ENCODE data around the gene SLC35C1. TPM values are rescaled to one million over a fixed set of nuclear protein-coding genes. Genes with fewer than 3 reads are reported as not detected.
"Not testable (repeated sequence)": the region's sequence is repeated elsewhere in the genome, so short reads cannot be mapped to it uniquely, and the experiment has no call there.

The SLC35C1 gene
- total and polyA plus RNA-seq, 2 experiments from 2014 or later: 6.8 to 11.0 TPM

- H3K27ac ChIP-seq (ENCODE audit: low read depth); H3K36me3 ChIP-seq (ENCODE audit: insufficient read depth); H3K36me3 Mint-ChIP-seq (ENCODE audit: low read depth); H3K79me2 ChIP-seq (replicated peaks; ENCODE audit: insufficient read depth); H3K4me2 ChIP-seq; H3K4me3 ChIP-seq; H3K4me1 Mint-ChIP-seq; DNase-seq (ENCODE audit: low spot score); H3F3A ChIP-seq (replicated peaks; ENCODE audit: low read depth); H3K9me2 ChIP-seq (ENCODE audit: insufficient read depth); H3K27ac Mint-ChIP-seq; H3K27me3 Mint-ChIP-seq (ENCODE audit: insufficient read depth, low read depth, poor library complexity); H3K4me1 ChIP-seq (ENCODE audit: insufficient read depth); ATAC-seq; H3K9me3 Mint-ChIP-seq; H3K27me3 ChIP-seq (ENCODE audit: insufficient read depth); H4K20me1 ChIP-seq (replicated peaks; ENCODE audit: insufficient read depth); H3K4me3 Mint-ChIP-seq: not testable (repeated sequence)
- peak overlapping the region; percentile 77; the same call in 1 of the 2 replicates for H2AFZ ChIP-seq
These were observed 35.3 kb downstream of the SLC35C1 start for GRCh38 chr11:45840251-45840650.

DNA sequence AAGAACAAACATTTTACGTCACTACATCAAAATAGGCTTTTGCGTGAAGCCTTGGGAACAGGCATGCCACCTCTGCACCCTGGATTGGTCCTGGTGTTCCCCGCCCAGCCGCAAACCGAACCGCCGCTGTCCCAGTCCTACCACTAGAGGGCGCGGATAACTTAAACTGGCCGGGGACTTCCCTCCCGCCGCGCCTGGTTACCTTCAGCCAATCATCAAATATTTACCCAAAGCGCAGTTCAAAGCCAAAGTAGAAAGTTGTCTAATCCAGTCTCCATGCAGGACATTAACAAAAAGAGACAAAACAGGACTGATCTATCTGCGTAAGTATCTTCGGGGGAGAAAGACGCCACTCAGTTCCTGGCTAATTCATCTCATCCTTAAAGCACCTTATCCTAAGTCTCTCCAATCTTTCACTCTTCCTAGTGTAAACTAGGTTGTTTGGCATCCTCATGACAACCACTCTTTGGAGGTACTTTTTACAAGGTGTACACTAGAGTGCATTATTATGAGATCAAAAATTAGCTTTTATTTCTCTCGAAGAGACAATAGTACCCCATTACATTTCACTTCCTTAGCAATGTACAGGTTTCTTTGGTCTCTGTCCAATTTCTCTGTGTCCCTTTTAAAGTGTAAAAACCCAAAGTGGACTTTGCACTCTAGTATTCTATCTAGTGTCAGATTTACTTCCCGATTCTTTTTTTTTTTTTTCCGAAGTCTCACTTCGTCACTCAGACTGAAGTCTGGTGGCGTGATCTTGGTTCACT, 38.4 kb downstream of the SLC35C1 start:
- H3K4me1 Mint-ChIP-seq: peaks cover 9% of the 10 kb centered on the region; the same call in 2 of the 3 replicates
- DNase-seq (ENCODE audit: low spot score) (peak; percentile 96), ATAC-seq (peak; percentile 15)
- Histone ChIP-seq H3K27ac (ENCODE audit: low read depth) (no peak overlapping the region), H3K4me3 (no peak overlapping the region), H3K4me2 (peak overlapping the region; percentile 39), H3K27me3 (ENCODE audit: insufficient read depth) (peaks cover 25% of the 10 kb centered on the region), H3K4me1 (ENCODE audit: insufficient read depth) (peaks cover 4% of the 10 kb centered on the region; the same call in 1 of the 2 replicates), H3K36me3 (ENCODE audit: insufficient read depth) (no peaks in the 10 kb centered on the region), H3F3A (replicated peaks; ENCODE audit: low read depth) (0 out of 2 replicates have a peak, but pooled peaks cover 5% of the 10 kb centered on the region), H4K20me1 (replicated peaks; ENCODE audit: insufficient read depth) (no peaks in the 10 kb centered on the region; the same call in 1 of the 2 replicates), H3K9me2 (ENCODE audit: insufficient read depth) (no peaks in the 10 kb centered on the region), H3K79me2 (replicated peaks; ENCODE audit: insufficient read depth) (no peaks in the 10 kb centered on the region), H2AFZ (peak overlapping the region; percentile 23; the same call in 1 of the 2 replicates)
- no peaks in the 10 kb centered on the region for H3K36me3 Mint-ChIP-seq (ENCODE audit: low read depth)
- no peak overlapping the region for H3K27ac Mint-ChIP-seq
- H3K27me3 Mint-ChIP-seq (ENCODE audit: insufficient read depth, low read depth, poor library complexity): peaks cover 17% of the 10 kb centered on the region
- no peaks in the 10 kb centered on the region for H3K9me3 Mint-ChIP-seq
- 0 out of 3 replicates have a peak overlapping the region, but pooled peaks have one; percentile 0 for H3K4me3 Mint-ChIP-seq
- TF ChIP-seq CREB1 (CRISPR knock-in tag; IDR thresholded peaks at IDR 0.05; ENCODE audit: low read depth): peak; percentile 44; the same call in 1 of the 2 replicates
- TF ChIP-seq CTCF (conservative IDR thresholded peaks at IDR 0.05; ENCODE audit: low read depth in 2 of 2): peak; percentile 90 to 95
- TF ChIP-seq, protein P1, sequence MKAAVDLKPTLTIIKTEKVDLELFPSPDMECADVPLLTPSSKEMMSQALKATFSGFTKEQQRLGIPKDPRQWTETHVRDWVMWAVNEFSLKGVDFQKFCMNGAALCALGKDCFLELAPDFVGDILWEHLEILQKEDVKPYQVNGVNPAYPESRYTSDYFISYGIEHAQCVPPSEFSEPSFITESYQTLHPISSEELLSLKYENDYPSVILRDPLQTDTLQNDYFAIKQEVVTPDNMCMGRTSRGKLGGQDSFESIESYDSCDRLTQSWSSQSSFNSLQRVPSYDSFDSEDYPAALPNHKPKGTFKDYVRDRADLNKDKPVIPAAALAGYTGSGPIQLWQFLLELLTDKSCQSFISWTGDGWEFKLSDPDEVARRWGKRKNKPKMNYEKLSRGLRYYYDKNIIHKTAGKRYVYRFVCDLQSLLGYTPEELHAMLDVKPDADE (IDR thresholded peaks at IDR 0.05): no peak

DNA sequence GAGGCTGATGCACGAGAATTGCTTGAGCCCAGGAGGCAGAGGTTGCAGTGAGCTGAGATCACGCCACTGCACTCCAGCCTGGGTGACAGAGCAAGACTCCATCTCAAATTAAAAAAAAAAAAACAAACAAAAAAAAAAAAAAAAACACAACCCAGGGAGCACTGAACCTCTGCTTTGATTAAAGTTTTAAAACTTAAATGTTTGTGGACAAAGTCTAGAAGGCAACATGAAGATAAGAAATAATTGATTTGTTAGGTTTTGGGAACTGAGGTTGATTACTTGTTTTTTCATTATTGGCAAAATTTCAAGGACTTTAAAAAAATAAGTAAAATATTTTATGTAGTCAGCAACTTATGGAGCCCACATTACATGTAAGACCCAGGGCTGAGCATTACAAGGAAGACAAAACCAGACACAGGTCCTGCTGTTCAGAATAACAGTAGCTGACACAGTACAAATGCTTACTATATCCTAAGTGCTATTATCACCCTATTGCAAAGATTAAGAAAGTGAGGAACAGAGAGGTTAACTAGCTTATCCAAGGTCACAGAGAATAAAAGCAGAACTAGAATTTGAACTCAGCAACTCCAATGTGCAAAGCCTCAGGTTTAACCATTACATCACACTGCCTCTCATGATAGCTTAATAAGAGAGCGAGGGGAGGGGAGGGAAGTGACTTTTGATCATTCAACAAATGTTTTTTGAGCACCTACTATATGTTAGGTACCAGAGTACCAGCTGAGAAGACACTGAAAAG, 40.1 kb downstream of the SLC35C1 start:
- Mint-ChIP-seq H3K36me3 (ENCODE audit: low read depth) (no peaks in the 10 kb centered on the region), H3K27ac (no peak overlapping the region), H3K4me1 (peaks cover 14% of the 10 kb centered on the region; the same call in 2 of the 3 replicates), H3K27me3 (ENCODE audit: insufficient read depth, low read depth, poor library complexity) (peaks cover 20% of the 10 kb centered on the region), H3K4me3 (no peak overlapping the region), H3K9me3 (no peaks in the 10 kb centered on the region)
- no peak overlapping the region for H3K4me3 ChIP-seq
- no peaks in the 10 kb centered on the region for H3K9me2 ChIP-seq (ENCODE audit: insufficient read depth)
- H3K36me3 ChIP-seq (ENCODE audit: insufficient read depth): no peaks in the 10 kb centered on the region
- H4K20me1 ChIP-seq (replicated peaks; ENCODE audit: insufficient read depth): peaks cover 7% of the 10 kb centered on the region; the same call in 1 of the 2 replicates
- ATAC-seq (no peak), DNase-seq (ENCODE audit: low spot score) (no peak)
- 0 out of 2 replicates have a peak, but pooled peaks cover 5% of the 10 kb centered on the region for H3F3A ChIP-seq (replicated peaks; ENCODE audit: low read depth)
- no peak overlapping the region for H3K27ac ChIP-seq (ENCODE audit: low read depth)
- H2AFZ ChIP-seq: no peak overlapping the region
- peaks cover 35% of the 10 kb centered on the region for H3K27me3 ChIP-seq (ENCODE audit: insufficient read depth)
- H3K79me2 ChIP-seq (replicated peaks; ENCODE audit: insufficient read depth): peaks cover 10% of the 10 kb centered on the region
- H3K4me2 ChIP-seq: no peak overlapping the region
- H3K4me1 ChIP-seq (ENCODE audit: insufficient read depth): peaks cover 10% of the 10 kb centered on the region; the same call in 1 of the 2 replicates
- TF ChIP-seq EZH2 (IDR thresholded peaks at IDR 0.05; ENCODE audit: low read depth, unreplicated experiment): no peak
- no peak for TF ChIP-seq CTCF (conservative IDR thresholded peaks at IDR 0.05; ENCODE audit: low read depth in 2 of 2)
- TF ChIP-seq ZNF114 (CRISPR knock-in tag; IDR thresholded peaks at IDR 0.05): no peak
- no peak for TF ChIP-seq REST (IDR thresholded peaks at IDR 0.05; ENCODE audit: unreplicated experiment)
- no peak for TF ChIP-seq CREB1 (CRISPR knock-in tag; IDR thresholded peaks at IDR 0.05; ENCODE audit: low read depth)
